Cardiac muscle cell (in vitro differentiated cells and primary cell): ENCODE results near the gene INHBA. TPM values are rescaled to one million over a fixed set of nuclear protein-coding genes. Genes with fewer than 3 reads are reported as not detected.

Source experiments
- DNase-seq, 2 donors: peaks; one replicate each; pipeline versions ENCODE4 v3.0.0 to v3.0.0-alpha.2; 2010 to 2017; ENCODE audit warnings: low read depth in 1 of 2, low spot score in 1 of 2
- H3K27ac ChIP-seq: fragments of 200-600 bp; sonication (generic); 2 replicates; pipeline ENCODE4 v1.5.1; 2016
- H3K27me3 ChIP-seq: fragments of 200-600 bp; sonication (generic); 2 replicates; pipeline ENCODE4 v1.6.0; 2016; ENCODE audit warnings: control low read depth
- H3K36me3 ChIP-seq: fragments of 200-600 bp; sonication (generic); 2 replicates; pipeline ENCODE4 v1.5.1; 2016; ENCODE audit warnings: control low read depth
- H3K4me1 ChIP-seq: fragments of 200-600 bp; sonication (generic); 2 replicates; pipeline ENCODE4 v1.8.1; 2017; ENCODE audit warnings: low read depth, mild to moderate bottlenecking, mixed run types
- H3K4me3 ChIP-seq: fragments of 200-600 bp; sonication (generic); 2 replicates; pipeline ENCODE4 v1.5.1; 2016; ENCODE audit warnings: mild to moderate bottlenecking
- H3K9me3 ChIP-seq: fragments of 200-600 bp; sonication (generic); 2 replicates; pipeline ENCODE4 v1.5.1; 2017; ENCODE audit warnings: low read depth, mild to moderate bottlenecking, control low read depth
- polyA plus RNA-seq: library from polyadenylated mRNA; unstranded; fragments of >200 nt; fragmentation: Nextera tagmentation; extraction: Ambion mirVana; gene quantifications from 2 replicates; pipeline ENCODE4 v1.2.1, GENCODE V29; 2016
- total RNA-seq: library from RNA; depleted of rRNA; stranded (reverse); fragments of >200 nt; gene quantifications from 2 replicates; pipeline ENCODE4 v1.2.3, GENCODE V29; 2016
- TF ChIP-seq, protein P1 (sequence below): IDR thresholded peaks from 2 replicates; pipeline ENCODE4 v1.5.1; 2012; ENCODE audit warnings: low read depth, mild to moderate bottlenecking, low read length

The INHBA gene
- total and polyA plus RNA-seq, 2 experiments from 2014 or later, result 4.8 to 5.7 TPM

- H3K36me3 ChIP-seq, result no peaks in the 10 kb centered on the region
- H3K4me3 ChIP-seq, result peak overlapping the region; percentile 19
- H3K27ac ChIP-seq, result peak overlapping the region; percentile 65
- peaks cover 45% of the 10 kb centered on the region for H3K4me1 ChIP-seq
- H3K27me3 ChIP-seq, result no peaks in the 10 kb centered on the region
- TF ChIP-seq, protein P1, sequence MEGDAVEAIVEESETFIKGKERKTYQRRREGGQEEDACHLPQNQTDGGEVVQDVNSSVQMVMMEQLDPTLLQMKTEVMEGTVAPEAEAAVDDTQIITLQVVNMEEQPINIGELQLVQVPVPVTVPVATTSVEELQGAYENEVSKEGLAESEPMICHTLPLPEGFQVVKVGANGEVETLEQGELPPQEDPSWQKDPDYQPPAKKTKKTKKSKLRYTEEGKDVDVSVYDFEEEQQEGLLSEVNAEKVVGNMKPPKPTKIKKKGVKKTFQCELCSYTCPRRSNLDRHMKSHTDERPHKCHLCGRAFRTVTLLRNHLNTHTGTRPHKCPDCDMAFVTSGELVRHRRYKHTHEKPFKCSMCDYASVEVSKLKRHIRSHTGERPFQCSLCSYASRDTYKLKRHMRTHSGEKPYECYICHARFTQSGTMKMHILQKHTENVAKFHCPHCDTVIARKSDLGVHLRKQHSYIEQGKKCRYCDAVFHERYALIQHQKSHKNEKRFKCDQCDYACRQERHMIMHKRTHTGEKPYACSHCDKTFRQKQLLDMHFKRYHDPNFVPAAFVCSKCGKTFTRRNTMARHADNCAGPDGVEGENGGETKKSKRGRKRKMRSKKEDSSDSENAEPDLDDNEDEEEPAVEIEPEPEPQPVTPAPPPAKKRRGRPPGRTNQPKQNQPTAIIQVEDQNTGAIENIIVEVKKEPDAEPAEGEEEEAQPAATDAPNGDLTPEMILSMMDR, result peak; percentile 78
- H3K9me3 ChIP-seq, result no peaks in the 10 kb centered on the region
- DNase-seq, result peak; percentile 94 to 95
Observed at GRCh38 chr7:41705109-41705901, 2.4 kb upstream of the INHBA start.

GRCh38 chr7:41701068-41701941, 1.6 kb downstream of the INHBA start:
- Histone ChIP-seq H3K27ac (no peak overlapping the region), H3K27me3 (no peaks in the 10 kb centered on the region), H3K4me1 (peaks cover 57% of the 10 kb centered on the region), H3K36me3 (no peaks in the 10 kb centered on the region), H3K9me3 (no peaks in the 10 kb centered on the region), H3K4me3 (peak overlapping the region; percentile 4)
- TF ChIP-seq, protein P1, result no peak
- peak in 1 of 2 donors; percentile 44 for DNase-seq

GRCh38 chr7:41700044-41700471, 2.8 kb downstream of the INHBA start:
- H3K27ac ChIP-seq, result peak overlapping the region; percentile 54
- TF ChIP-seq, protein P1, result no peak
- no peaks in the 10 kb centered on the region for H3K36me3 ChIP-seq
- H3K4me3 ChIP-seq, result peak overlapping the region; percentile 39
- no peaks in the 10 kb centered on the region for H3K27me3 ChIP-seq
- H3K9me3 ChIP-seq, result no peaks in the 10 kb centered on the region
- H3K4me1 ChIP-seq, result peaks cover 57% of the 10 kb centered on the region
- peak in 1 of 2 donors; percentile 25 for DNase-seq

GRCh38 chr7:41699516-41699915, 3.4 kb downstream of the INHBA start:
- peak; percentile 50 to 76 for DNase-seq

DNA sequence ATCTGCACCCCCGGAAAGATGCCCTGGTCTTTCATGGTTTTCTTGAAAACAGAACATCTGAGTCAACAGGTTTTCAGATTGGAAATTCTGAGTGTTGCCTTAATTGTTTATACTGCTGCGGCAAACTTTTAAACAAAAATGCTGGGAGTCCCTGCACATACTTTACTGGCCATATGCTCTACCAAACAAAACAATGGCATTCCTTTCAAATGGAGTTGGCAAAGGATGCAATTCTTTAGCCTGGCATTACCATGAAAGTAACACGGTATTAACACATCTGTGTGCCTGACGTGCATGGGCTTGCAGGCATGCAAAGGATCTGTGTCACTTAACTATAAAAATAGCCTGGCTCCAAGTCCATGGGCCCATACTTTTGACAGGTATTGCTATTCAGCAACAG, 4.2 kb downstream of the INHBA start:
- Histone ChIP-seq H3K4me3 (peak overlapping the region; percentile 39), H3K27ac (no peak overlapping the region), H3K4me1 (peaks cover 66% of the 10 kb centered on the region), H3K9me3 (no peaks in the 10 kb centered on the region), H3K27me3 (no peaks in the 10 kb centered on the region), H3K36me3 (no peaks in the 10 kb centered on the region)
- TF ChIP-seq, protein P1, result no peak
- DNase-seq, result peak in 1 of 2 donors; percentile 35

More at GRCh38 chr7:41699516-41699915, 3.4 kb downstream of the INHBA start:
- peak overlapping the region; percentile 39 for H3K4me3 ChIP-seq
- H3K27ac ChIP-seq, result peak overlapping the region; percentile 54
- TF ChIP-seq, protein P1, result no peak
- no peaks in the 10 kb centered on the region for H3K36me3 ChIP-seq
- H3K4me1 ChIP-seq, result peaks cover 62% of the 10 kb centered on the region
- no peaks in the 10 kb centered on the region for H3K27me3 ChIP-seq
- no peaks in the 10 kb centered on the region for H3K9me3 ChIP-seq
